ENCODE measurements around the gene RNF114.
"Not testable (repeated sequence)": the region's sequence is repeated elsewhere in the genome, so short reads cannot be mapped to it uniquely, and the experiment has no call there.

The RNF114 gene

DNA sequence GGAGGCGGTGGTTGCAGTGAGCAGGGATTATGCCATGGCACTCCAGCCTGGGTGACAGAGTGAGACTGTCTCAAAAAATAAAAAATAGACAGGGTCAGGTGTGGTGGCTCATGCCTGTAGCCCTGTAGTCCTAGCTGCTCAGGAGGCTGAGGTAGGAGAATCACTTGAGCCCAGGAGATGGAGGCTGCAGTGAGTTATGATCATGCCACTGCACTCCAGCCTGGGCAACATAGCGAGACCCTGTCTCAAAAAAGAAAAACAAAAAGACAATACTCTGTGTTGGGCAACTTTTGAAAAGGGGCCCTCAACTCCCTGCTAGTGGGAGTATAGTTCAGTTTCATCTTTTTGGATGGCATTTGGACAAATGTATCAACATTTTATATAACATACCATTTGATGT lies 41.5 kb downstream of the RNF114 start:
- not testable (repeated sequence) for H3K36me3 ChIP-seq (ENCODE audit: insufficient read depth, low read depth, low read length); H3K9ac ChIP-seq (ENCODE audit: low read depth, low read length); H3K9me3 ChIP-seq (ENCODE audit: insufficient read depth, low read depth, low read length); H3K4me3 ChIP-seq (ENCODE audit: low read length); H3K27ac ChIP-seq (ENCODE audit: low read length)
- Histone ChIP-seq H3K27me3 (ENCODE audit: insufficient read depth, low read length) (peaks cover 30% of the 10 kb centered on the region), H3K4me1 (ENCODE audit: insufficient read depth, low read length) (peaks cover 20% of the 10 kb centered on the region; the same call in 1 of the 2 replicates)

DNA sequence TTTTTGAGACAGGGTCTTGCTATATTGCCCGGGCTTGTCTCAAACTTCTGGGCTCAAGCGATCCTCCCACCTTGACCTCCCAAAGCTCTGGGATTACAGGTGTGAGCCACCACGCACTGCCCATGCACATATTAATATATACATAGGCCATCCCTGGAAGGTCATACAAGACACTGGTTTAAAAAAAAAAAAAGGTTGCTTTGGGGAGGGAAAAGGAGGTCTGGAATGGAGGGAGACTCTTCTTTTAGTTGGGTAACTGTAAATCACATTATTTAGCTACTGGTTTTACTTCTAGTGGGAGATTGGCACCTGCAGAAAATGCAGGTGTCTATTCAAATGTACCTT lies 42.5 kb downstream of the RNF114 start:
- Histone ChIP-seq H3K9me3 (ENCODE audit: insufficient read depth, low read depth, low read length) (no peaks in the 10 kb centered on the region), H3K36me3 (ENCODE audit: insufficient read depth, low read depth, low read length) (no peaks in the 10 kb centered on the region), H3K27me3 (ENCODE audit: insufficient read depth, low read length) (peaks cover 37% of the 10 kb centered on the region), H3K27ac (ENCODE audit: low read length) (no peak overlapping the region), H3K4me3 (ENCODE audit: low read length) (peak overlapping the region; percentile 71; the same call in 1 of the 2 replicates), H3K4me1 (ENCODE audit: insufficient read depth, low read length) (peaks cover 23% of the 10 kb centered on the region; the same call in 1 of the 2 replicates), H3K9ac (ENCODE audit: low read depth, low read length) (peak overlapping the region; percentile 71; the same call in 1 of the 2 replicates)

DNA sequence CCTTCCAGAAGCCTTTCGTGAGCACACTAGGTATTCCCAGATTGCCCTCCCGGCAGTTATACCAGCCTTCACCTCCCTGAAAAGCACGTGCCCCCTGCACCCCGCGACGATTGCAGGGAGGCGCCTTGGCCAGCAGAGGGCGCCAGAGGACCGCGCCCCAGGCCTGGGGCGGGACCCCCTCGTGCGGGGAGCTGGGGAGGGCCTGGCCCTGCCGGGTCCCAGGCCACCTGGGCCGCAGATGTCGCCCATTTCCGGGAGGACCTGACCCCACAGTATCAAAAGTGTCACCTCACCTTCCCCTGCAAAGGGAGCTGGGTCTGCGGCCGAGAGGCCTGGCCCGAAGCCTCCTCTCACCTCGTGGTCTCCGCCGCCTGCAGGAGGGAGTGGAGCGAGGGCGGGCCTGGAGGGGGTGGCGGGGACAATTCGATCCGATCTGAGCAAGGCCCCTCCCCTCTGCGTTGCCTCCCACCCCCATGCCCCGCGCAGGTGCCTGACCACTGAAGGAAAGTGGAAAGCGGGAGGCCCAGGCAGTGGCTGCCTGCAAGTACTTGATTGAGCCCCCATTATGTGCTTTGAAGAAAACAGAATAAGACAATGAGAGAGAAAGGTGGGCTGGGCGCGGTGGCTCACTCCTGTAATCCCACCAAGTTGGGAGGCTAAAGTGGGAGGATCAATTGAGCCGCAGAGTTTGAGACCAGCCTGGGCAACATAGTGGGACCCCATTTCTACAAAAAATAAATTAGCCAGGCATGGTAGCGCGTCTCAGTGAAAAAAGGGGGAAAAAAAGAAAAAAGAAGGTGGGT lies 43.0 kb downstream of the RNF114 start:
- Histone ChIP-seq H3K9ac (ENCODE audit: low read depth, low read length) (peak overlapping the region; percentile 71; the same call in 1 of the 2 replicates), H3K27me3 (ENCODE audit: insufficient read depth, low read length) (peaks cover 43% of the 10 kb centered on the region), H3K36me3 (ENCODE audit: insufficient read depth, low read depth, low read length) (peaks cover 4% of the 10 kb centered on the region; the same call in 1 of the 2 replicates), H3K27ac (ENCODE audit: low read length) (no peak overlapping the region), H3K9me3 (ENCODE audit: insufficient read depth, low read depth, low read length) (no peaks in the 10 kb centered on the region), H3K4me3 (ENCODE audit: low read length) (peak overlapping the region; percentile 71; the same call in 1 of the 2 replicates), H3K4me1 (ENCODE audit: insufficient read depth, low read length) (peaks cover 24% of the 10 kb centered on the region; the same call in 1 of the 2 replicates)

DNA sequence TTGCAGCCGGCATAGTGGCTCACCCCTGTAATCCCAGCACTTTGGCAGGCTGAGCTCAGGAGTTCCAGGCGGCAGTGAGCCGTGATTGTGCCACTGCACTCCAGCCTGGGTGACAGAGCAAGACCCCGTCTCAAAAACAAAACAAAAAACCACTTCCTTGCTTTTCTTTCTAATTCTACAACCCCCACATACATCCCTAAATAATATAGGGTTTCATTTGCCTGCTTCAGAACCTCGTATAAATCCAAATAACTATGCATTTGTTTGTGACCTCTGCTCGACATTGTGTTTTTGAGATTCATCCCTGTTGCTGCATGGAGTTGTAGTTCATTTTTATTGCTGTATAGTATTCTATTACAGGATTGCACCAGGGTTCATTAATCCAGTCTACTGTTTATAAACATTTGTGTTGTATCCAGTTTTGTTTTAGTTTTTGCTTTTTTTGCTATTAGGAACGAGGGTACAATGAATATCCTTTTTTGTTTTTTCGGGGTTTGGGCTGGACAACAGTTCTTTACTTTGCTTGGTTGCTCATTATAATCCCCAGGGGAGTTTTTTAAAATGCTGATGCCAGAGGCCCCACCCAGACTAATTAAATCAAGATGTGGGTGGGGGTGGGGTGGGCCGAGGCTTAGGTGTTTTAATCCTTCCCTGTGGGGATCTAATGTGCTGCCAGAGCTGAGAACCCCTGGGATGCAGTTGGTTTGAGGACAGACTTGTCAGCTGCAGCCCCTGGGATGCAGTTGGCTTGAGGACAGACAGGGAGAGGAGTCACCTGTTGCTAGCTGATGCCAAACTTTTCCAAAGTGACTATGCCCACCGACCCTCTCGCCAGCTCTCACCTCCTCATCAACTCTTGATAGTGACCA lies 44.2 kb downstream of the RNF114 start:
- peaks cover 44% of the 10 kb centered on the region for H3K27me3 ChIP-seq (ENCODE audit: insufficient read depth, low read length)
- no peak overlapping the region for H3K9ac ChIP-seq (ENCODE audit: low read depth, low read length)
- no peak overlapping the region for H3K27ac ChIP-seq (ENCODE audit: low read length)
- H3K36me3 ChIP-seq (ENCODE audit: insufficient read depth, low read depth, low read length), result peaks cover 10% of the 10 kb centered on the region
- H3K4me1 ChIP-seq (ENCODE audit: insufficient read depth, low read length), result peaks cover 35% of the 10 kb centered on the region; the same call in 1 of the 2 replicates
- no peak overlapping the region for H3K4me3 ChIP-seq (ENCODE audit: low read length)
- no peaks in the 10 kb centered on the region for H3K9me3 ChIP-seq (ENCODE audit: insufficient read depth, low read depth, low read length)

DNA sequence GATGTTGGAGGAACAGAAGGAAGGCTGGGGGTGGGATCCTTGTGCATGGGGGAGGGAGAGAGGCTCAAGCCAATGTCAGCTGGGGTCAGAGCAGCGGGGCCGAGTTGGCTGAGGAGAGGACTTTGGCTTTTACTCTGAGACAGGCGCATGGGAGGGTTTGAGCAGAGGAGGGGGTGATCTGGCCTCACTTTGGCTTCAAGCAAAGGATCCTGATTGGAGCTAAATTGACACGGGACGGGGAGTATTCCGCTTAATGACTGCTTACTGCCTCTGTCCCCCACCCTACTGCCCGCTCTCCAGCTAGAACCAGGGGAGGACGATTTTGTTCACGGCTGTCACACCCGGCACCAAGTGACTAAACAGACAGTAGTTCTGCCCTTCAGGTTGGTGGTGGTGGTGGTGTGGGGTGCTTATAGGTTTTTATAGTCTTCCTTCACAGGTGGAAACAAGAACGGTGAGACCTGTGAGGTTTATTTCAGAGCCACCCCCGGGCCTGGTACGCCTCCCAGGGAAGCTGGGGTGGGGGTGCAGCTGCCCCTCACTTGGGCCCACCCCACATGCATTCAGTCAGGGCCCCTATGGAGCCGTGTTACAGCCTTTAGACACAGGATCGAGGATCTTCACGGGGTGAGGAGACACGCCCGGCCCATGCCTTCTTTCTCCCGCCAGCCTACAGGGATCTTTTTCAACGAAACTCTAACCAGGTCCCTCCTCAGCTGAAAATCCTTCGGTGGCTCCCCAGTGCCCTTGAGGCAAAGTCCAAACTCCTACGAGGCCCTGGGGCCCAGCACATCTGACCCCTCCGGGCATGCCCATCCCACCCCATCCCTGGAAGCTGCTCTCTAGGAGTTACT lies 45.2 kb downstream of the RNF114 start:
- H3K27ac ChIP-seq (ENCODE audit: low read length), result no peak overlapping the region
- peak overlapping the region; percentile 63 for H3K4me3 ChIP-seq (ENCODE audit: low read length)
- H3K9ac ChIP-seq (ENCODE audit: low read depth, low read length), result peak overlapping the region; percentile 45; the same call in 1 of the 2 replicates

DNA sequence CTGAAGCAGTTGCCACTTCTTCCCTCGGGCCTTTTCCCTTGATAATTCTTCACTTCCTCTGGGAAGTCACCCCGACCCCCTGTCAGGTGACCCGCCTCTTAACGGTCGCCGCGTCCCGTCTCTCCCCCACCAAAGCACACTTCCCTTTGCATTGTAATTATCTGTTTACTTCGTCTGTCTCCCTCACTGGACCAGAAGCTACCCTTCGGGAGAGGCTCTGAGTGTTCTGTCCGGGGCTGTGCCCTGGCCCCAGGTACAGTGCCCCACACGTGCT lies 45.8 kb downstream of the RNF114 start:
- Histone ChIP-seq H3K4me1 (ENCODE audit: insufficient read depth, low read length) (peaks cover 42% of the 10 kb centered on the region), H3K9me3 (ENCODE audit: insufficient read depth, low read depth, low read length) (no peaks in the 10 kb centered on the region), H3K27me3 (ENCODE audit: insufficient read depth, low read length) (peaks cover 44% of the 10 kb centered on the region), H3K27ac (ENCODE audit: low read length) (no peak overlapping the region), H3K36me3 (ENCODE audit: insufficient read depth, low read depth, low read length) (peaks cover 10% of the 10 kb centered on the region), H3K4me3 (ENCODE audit: low read length) (peak overlapping the region; percentile 63), H3K9ac (ENCODE audit: low read depth, low read length) (peak overlapping the region; percentile 45; the same call in 1 of the 2 replicates)

More for the DNA sequence above, 45.2 kb downstream of the RNF114 start:
- Histone ChIP-seq H3K27me3 (ENCODE audit: insufficient read depth, low read length) (peaks cover 44% of the 10 kb centered on the region), H3K36me3 (ENCODE audit: insufficient read depth, low read depth, low read length) (peaks cover 10% of the 10 kb centered on the region), H3K9me3 (ENCODE audit: insufficient read depth, low read depth, low read length) (no peaks in the 10 kb centered on the region), H3K4me1 (ENCODE audit: insufficient read depth, low read length) (peaks cover 42% of the 10 kb centered on the region)

DNA sequence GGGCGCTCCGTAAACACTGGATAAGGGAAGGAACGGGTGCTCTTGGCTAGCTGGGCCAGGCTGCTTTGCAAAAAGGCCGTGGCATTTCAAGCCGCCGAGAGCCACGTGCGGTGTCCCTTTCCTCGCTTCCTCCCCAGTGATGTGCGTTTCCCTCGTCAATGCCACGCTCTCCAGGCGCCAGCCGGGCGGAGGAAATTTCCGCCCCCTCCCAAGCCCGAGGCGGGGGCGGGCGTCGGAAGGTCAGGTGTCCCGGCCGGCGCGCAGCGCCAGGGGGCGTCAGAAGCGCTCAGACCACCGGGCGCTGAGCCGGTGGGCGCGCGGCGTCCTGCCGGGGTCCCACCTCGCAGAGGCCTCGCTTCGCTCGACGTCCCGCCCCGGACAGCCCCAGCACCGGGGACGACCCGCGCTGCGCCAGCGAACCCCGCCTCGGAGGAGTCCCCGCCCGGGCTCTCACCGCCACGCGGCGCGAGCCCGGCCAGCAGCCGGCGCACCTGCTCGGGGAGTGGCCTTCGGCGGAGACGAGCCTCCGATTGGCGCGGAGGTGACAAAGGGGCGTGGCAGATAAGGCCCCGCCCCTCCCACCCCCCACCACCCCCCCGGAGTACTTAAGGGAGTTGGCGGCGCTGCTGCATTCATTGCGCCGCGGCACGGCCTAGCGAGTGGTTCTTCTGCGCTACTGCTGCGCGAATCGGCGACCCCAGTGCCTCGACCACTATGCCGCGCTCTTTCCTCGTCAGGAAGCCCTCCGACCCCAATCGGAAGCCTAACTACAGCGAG lies 46.3 kb downstream of the RNF114 start, which contains the start of gene SNAI1:
TSS of gene SNAI1 (plus strand) at position 635 of the 777 bp plus-strand sequence. CDS start at position 715, 80 bp downstream.
- no peak within 1 kb of the TSS for H3K27ac ChIP-seq (ENCODE audit: low read length)
- H3K36me3 ChIP-seq (ENCODE audit: insufficient read depth, low read depth, low read length), result peaks cover 10% of the 10 kb centered on the region
- peak within 1 kb of the TSS; percentile 82; the same call in 1 of the 2 replicates for H3K9ac ChIP-seq (ENCODE audit: low read depth, low read length)
- peaks cover 42% of the 10 kb centered on the region for H3K4me1 ChIP-seq (ENCODE audit: insufficient read depth, low read length)
- H3K9me3 ChIP-seq (ENCODE audit: insufficient read depth, low read depth, low read length), result no peaks in the 10 kb centered on the region
- H3K27me3 ChIP-seq (ENCODE audit: insufficient read depth, low read length), result peaks cover 44% of the 10 kb centered on the region
- peak within 1 kb of the TSS; percentile 83 for H3K4me3 ChIP-seq (ENCODE audit: low read length)

DNA sequence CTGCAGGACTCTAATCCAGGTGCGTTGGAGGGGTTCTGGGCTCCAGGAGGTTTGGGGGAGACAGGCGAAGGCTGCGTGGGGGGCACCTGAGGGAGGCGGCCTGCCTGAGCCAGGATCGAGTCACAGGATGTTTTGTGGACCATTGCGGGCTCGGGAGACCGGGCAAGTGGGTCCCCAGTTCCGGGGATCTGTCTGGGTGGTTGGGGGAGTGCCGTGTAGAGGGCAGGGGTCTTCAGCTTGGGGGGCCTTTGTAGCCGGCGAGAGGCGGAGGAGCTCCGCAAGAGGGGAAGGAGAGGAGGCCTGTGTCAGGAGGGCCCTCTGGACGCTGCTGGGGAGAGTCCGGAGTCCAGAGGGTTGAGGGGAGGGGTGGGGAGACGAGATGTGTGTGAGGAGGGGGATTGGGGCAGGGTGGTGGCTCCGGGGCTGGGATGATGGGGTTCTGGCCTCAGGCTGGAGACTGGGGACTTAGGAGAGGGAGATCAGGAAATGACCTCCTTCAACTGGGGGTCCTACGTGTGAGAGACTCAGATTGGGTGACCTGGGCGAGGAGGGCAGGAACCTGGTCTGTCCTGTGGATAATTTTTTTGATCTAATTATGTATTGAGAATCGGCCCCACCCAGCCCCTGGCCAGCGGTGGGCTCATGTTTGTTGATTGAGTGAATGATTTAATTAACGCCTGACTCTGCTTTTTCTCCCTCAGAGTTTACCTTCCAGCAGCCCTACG lies 47.1 kb downstream of the RNF114 start:
- Histone ChIP-seq H3K27me3 (ENCODE audit: insufficient read depth, low read length) (peaks cover 44% of the 10 kb centered on the region), H3K27ac (ENCODE audit: low read length) (no peak overlapping the region), H3K9ac (ENCODE audit: low read depth, low read length) (peak overlapping the region; percentile 82; the same call in 1 of the 2 replicates), H3K4me1 (ENCODE audit: insufficient read depth, low read length) (peaks cover 42% of the 10 kb centered on the region), H3K9me3 (ENCODE audit: insufficient read depth, low read depth, low read length) (no peaks in the 10 kb centered on the region), H3K4me3 (ENCODE audit: low read length) (peak overlapping the region; percentile 83), H3K36me3 (ENCODE audit: insufficient read depth, low read depth, low read length) (peaks cover 17% of the 10 kb centered on the region)

DNA sequence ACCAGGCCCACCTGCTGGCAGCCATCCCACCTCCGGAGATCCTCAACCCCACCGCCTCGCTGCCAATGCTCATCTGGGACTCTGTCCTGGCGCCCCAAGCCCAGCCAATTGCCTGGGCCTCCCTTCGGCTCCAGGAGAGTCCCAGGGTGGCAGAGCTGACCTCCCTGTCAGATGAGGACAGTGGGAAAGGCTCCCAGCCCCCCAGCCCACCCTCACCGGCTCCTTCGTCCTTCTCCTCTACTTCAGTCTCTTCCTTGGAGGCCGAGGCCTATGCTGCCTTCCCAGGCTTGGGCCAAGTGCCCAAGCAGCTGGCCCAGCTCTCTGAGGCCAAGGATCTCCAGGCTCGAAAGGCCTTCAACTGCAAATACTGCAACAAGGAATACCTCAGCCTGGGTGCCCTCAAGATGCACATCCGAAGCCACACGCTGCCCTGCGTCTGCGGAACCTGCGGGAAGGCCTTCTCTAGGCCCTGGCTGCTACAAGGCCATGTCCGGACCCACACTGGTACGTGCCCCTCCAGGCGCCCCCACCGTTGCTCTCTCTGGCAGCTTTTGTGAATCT lies 47.7 kb downstream of the RNF114 start:
- Histone ChIP-seq H3K9me3 (ENCODE audit: insufficient read depth, low read depth, low read length) (no peaks in the 10 kb centered on the region), H3K4me3 (ENCODE audit: low read length) (peak overlapping the region; percentile 83), H3K27me3 (ENCODE audit: insufficient read depth, low read length) (peaks cover 44% of the 10 kb centered on the region), H3K9ac (ENCODE audit: low read depth, low read length) (no peak overlapping the region), H3K36me3 (ENCODE audit: insufficient read depth, low read depth, low read length) (peaks cover 20% of the 10 kb centered on the region), H3K27ac (ENCODE audit: low read length) (no peak overlapping the region), H3K4me1 (ENCODE audit: insufficient read depth, low read length) (peaks cover 45% of the 10 kb centered on the region)

All from iPS-20b (cell line).